Right lobe of liver (tissue), 4 donors: ENCODE results near the gene FCAR.
"Not testable (repeated sequence)": the region's sequence is repeated elsewhere in the genome, so short reads cannot be mapped to it uniquely, and the experiment has no call there.

Source experiments
- CTCF ChIP-seq, 4 donors: fragments of 200-600 bp in 3 of 4; fragments of 450-650 bp in 1 of 4; IDR thresholded peaks; one replicate each; pipeline versions ENCODE4 v1.5.1 to v1.8.0; 2016 to 2022; ENCODE audit warnings: antibody characterized with exemption in 4 of 4, mild to moderate bottlenecking in 2 of 4
- POLR2A ChIP-seq: fragments of 450-650 bp; IDR thresholded peaks from one replicate; pipeline ENCODE4 v1.6.1; 2017; ENCODE audit warnings: antibody characterized with exemption, mild to moderate bottlenecking
- donor health status: DM: no; HTN: no; CAD: no.
- donor health status: DM: no; HTN: no; CAD: no.
- donor health status: DM: no; HTN: yes; CAD: no.

GRCh38 chr19:54837522-54837921 lies 36.5 kb upstream of the FCAR start:
- not testable (repeated sequence) for TF ChIP-seq CTCF (IDR thresholded peaks at IDR 0.05); POLR2A
